Uterus (tissue), 2 donors: Measurements from ENCODE around the gene MADD.

Experiments used
- POLR2A ChIP-seq, 2 donors: fragments of 450-650 bp; IDR thresholded peaks; one replicate each; pipeline ENCODE4 v1.6.1; 2016; ENCODE audit warnings: antibody characterized with exemption in 2 of 2, mild to moderate bottlenecking in 1 of 2, moderate library complexity in 1 of 2
- TF ChIP-seq, protein P1 (sequence below), 4 experiments: fragments of 200-600 bp in 2 of 4; fragments of 450-650 bp in 2 of 4; sonication (generic) in 2 of 4; IDR thresholded peaks; one replicate each; pipeline ENCODE4 v1.5.1; 2016 to 2019; ENCODE audit warnings: antibody characterized with exemption in 4 of 4, mild to moderate bottlenecking in 2 of 4, moderate library complexity in 1 of 4

DNA sequence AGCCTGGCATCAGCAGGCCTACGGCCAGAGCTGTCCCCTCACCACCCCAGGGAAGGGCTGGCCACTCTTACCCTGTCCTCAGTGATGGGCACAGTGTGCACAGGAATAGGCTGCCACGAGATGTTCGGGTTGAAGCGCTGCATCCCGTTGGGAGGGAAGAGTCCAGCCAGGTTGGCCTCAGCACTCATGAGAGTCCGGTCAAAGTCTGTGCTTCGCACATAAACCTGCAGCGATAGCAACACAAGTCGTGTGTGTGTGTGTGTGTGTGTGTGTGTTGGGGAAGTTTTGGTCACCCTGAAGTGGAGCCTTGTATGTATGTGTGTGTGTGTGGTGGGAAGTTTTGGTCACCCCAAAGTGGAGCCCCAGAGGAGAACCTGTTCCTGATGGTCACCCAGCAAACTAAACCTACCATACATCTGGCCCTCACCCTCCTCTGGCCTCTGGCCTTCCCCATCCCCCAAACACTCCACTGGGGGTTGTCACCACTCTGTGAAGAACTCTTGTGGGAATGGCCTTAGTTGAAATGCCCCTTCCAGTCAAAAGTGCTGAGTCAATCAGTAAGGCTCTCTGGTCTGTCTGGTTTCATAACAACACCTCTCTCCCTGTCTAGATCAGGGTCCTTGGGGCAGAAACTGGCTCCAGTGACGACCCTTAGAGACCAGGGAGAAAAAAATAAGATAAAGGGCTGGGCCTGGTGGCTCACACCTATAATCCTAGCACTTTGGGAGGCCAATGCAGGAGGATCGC is 24.1 kb upstream of the MADD start:
- TF ChIP-seq, protein P1, sequence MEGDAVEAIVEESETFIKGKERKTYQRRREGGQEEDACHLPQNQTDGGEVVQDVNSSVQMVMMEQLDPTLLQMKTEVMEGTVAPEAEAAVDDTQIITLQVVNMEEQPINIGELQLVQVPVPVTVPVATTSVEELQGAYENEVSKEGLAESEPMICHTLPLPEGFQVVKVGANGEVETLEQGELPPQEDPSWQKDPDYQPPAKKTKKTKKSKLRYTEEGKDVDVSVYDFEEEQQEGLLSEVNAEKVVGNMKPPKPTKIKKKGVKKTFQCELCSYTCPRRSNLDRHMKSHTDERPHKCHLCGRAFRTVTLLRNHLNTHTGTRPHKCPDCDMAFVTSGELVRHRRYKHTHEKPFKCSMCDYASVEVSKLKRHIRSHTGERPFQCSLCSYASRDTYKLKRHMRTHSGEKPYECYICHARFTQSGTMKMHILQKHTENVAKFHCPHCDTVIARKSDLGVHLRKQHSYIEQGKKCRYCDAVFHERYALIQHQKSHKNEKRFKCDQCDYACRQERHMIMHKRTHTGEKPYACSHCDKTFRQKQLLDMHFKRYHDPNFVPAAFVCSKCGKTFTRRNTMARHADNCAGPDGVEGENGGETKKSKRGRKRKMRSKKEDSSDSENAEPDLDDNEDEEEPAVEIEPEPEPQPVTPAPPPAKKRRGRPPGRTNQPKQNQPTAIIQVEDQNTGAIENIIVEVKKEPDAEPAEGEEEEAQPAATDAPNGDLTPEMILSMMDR (IDR thresholded peaks at IDR 0.05), result no peak
- TF ChIP-seq POLR2A (IDR thresholded peaks at IDR 0.05), result no peak
